ENCODE results near the gene NPR1. TPM values are rescaled to one million over a fixed set of nuclear protein-coding genes. Genes with fewer than 3 reads are reported as not detected.
"Not testable (repeated sequence)": the region's sequence is repeated elsewhere in the genome, so short reads cannot be mapped to it uniquely, and the experiment has no call there.

Gene NPR1
- not detected for total RNA-seq

- DNase-seq: no peak
Measured at GRCh38 chr1:153678519-153679336, at the start of gene NPR1. NPR1 (plus strand) TSS chr1:153678688; CDS start chr1:153679109, 421 bp downstream.

DNA sequence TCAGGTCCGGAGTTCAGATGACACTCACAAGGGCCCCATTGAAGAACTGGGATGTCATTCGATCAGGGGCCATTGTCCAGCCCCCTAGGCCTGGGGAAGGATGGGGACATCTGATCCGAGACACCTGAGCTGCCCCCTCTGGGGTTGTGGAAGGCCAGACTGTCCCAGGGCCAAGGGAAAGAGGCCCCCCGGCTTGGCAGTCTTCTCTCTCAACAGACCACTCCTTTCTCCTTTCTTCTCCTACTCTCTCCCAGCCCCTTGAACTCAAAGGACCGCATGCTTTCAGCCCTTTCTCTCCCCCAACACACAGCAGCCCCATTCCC, 49.2 kb upstream of the NPR1 start:
- no peak for DNase-seq

DNA sequence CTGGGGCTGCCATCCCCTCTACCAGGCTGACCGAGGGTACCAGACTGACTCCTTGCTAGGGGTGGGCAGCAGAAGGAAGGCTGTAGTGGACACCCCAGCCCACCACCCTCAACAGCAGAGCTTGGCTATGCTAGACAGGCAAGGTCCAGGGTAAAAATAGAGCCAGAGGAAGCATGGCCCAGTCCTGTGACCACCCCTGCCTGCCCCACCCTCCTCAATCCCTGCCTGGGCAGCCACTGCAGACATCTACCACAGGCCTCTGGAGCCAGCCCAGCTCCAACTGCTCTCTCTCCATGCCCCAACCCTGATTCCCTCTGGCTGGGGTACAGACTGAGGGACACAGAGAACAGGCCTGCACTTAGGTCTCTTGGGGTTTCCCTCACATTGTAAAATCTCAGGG, 48.5 kb upstream of the NPR1 start:
- no peak for DNase-seq

- DNase-seq: no peak
Measured at GRCh38 chr1:153630384-153630783, 48.1 kb upstream of the NPR1 start.

GRCh38 chr1:153631047-153632022, 47.2 kb upstream of the NPR1 start:
- DNase-seq: no peak

GRCh38 chr1:153633161-153633753, 45.2 kb upstream of the NPR1 start:
- no peak for DNase-seq

DNA sequence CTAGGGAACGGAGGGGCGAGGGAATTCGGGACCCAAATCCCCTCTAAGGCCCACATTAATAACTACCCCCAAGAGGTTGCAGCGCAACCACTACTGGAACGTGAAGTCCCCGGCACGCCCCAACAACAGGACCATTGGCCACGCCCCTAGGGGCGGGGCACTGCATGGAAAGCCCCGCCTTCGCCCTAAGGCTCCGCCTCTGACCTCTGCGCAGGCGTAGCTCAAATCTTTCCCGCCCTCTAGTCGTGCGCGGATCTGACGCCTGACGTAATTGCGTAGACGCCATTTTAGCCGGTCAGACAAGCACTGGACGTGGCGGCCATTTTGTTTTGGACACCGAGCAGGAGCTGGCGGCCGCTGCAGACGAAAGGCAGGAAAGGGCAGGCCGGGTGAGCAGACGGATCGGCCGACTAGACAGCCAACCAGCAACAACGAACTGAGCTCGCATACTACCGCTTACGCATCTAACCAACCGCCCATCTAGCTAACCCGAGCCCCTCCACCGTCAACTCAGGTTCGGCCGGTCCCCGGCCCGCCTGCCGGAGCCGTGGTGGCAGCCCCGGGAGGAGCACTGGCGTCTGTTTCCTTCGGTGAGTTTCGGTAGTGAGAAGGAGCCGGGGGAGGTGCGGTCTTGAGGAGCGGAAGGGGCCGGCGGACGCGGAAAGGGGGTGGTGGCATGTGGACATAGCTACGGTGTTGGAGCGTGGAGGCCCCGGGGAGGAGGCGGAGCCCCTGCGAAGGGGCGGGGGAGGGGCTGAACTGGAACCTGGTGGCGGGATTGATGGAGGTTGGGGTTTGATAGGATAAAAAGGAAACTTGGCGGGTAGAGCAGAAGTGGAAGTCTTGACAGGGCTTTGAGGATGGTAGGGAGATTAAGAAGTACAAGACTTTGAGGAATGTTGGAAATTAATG, 44.5 kb upstream of the NPR1 start, which contains the start of gene CHTOP:
CHTOP (plus strand) TSS at position 313 of the 912 bp plus-strand sequence. CDS start 2,523 bp downstream, outside the sequence.
- DNase-seq: peak; percentile 93

GRCh38 chr1:153635872-153636271, 42.6 kb upstream of the NPR1 start:
- DNase-seq: no peak

DNA sequence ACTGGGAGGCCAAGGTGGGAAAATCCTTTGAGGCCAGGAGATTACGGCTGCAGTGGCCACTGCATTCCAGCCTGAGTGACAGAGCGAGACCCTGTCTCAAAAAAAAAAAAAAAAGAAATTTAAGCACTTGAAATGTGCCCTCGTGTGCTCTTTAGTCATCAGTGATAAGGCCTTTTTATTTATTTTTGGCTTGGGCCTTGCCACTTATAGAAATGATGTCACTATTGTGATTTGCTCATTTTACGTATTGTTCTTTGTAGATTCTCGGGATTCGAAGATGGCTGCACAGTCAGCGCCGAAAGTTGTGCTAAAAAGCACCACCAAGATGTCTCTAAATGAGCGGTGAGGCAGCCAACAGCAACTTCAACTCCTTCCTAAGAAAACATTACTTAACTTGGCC, 42.2 kb upstream of the NPR1 start:
- no peak for DNase-seq

- DNase-seq: no peak
Measured at GRCh38 chr1:153638261-153638660, 40.2 kb upstream of the NPR1 start.

DNA sequence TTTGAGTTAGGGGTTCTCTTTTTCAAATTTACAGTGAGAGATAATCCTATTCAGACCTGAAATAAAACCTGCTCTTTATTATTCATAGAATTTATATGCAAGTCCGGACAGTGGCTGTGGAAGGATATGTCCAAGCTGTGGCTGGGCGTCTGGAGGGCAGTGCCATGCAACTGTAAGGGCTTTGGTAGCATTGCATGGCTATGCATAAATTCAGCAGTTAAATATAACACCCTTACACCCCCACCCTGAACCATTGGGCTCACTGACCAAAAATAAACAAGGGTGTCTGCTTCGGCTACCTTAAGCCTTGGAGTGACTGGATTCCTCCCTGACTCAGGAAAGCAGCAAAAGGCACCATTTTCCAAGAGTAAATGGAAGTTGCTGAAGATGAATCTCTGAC, 39.2 kb upstream of the NPR1 start:
- no peak for DNase-seq

GRCh38 chr1:153640213-153640612, 38.3 kb upstream of the NPR1 start:
- not testable (repeated sequence) for DNase-seq

DNA sequence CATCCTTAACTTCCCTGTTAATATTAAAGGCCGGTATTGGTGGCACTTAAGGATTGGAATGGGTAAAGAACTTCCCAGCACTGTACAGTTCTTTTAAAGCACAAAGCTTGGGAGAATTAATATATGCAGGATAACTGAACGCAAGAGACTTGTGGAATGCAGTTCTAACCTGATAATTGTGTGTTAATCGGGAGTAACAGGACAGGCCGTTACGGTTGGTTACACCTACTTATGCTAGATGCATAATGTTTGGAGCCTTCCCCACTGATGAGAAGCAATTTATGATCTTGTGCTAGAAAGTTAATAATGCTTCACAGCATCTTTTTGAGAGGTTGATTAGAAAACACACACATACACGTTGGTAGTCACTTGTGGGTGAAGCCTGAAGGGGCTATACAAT, 37.6 kb upstream of the NPR1 start:
- DNase-seq: no peak

GRCh38 chr1:153642161-153642560, 36.3 kb upstream of the NPR1 start:
- no peak for DNase-seq

- no peak for DNase-seq
Measured at GRCh38 chr1:153643100-153643499, 35.4 kb upstream of the NPR1 start.

DNA sequence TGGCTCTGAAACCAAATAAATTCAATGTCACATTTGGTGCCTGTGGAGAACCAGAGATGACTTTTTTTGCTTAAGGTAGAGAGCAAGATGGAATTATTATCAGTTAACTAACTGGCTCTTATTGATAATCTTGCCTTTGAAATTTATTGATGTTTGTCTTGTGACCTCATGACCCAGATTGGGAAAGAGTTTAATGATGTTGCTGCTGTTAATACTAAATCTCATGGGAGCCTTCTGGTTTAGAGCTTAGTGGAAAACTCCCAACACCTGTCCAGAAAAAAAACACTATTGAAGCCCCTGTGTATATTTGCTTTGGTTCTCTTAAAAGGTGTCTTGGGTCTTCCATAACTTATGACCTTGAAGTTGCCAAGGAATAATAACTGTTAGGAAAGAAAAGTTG, 34.7 kb upstream of the NPR1 start:
- DNase-seq: no peak

GRCh38 chr1:153646672-153647345, 31.7 kb upstream of the NPR1 start:
- no peak for DNase-seq

GRCh38 chr1:153647346-153647714, 31.2 kb upstream of the NPR1 start:
- DNase-seq: no peak

GRCh38 chr1:153648000-153648643, 30.4 kb upstream of the NPR1 start:
- no peak for DNase-seq

- DNase-seq: no peak
Measured at GRCh38 chr1:153649137-153649862, 29.2 kb upstream of the NPR1 start.

Measured in effector CD4-positive, alpha-beta T cell (primary cell).